GM10266 (cell line): ENCODE data around the gene ABCB11.

Experiments used
- DNase-seq: peaks from one replicate; pipeline ENCODE4 v3.0.0; 2012; ENCODE audit errors: extremely low spot score
- TF ChIP-seq, protein P1 (sequence below): IDR thresholded peaks from 2 replicates; pipeline ENCODE4 v1.5.1; 2012; ENCODE audit warnings: mild to moderate bottlenecking, low read depth; ENCODE audit not compliant: control insufficient read depth, insufficient read depth; ENCODE audit errors: missing control alignments

The ABCB11 gene

DNA sequence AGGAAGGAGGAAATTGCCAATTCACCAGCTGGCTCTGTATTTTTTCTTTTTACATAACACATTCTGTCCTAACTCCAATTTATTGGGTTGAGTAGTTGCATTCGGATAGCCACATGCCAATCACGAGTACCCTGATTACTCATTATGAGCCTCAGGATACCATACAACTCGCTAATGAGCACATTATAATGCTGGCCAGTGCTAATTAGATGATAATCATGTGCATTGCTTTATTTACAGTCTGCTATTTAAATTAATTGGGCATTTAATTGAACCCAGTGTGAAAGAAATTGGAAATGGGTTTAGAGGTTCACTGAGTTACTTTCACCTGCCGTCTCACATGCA lies 114.8 kb downstream of the ABCB11 start:
- TF ChIP-seq, protein P1, sequence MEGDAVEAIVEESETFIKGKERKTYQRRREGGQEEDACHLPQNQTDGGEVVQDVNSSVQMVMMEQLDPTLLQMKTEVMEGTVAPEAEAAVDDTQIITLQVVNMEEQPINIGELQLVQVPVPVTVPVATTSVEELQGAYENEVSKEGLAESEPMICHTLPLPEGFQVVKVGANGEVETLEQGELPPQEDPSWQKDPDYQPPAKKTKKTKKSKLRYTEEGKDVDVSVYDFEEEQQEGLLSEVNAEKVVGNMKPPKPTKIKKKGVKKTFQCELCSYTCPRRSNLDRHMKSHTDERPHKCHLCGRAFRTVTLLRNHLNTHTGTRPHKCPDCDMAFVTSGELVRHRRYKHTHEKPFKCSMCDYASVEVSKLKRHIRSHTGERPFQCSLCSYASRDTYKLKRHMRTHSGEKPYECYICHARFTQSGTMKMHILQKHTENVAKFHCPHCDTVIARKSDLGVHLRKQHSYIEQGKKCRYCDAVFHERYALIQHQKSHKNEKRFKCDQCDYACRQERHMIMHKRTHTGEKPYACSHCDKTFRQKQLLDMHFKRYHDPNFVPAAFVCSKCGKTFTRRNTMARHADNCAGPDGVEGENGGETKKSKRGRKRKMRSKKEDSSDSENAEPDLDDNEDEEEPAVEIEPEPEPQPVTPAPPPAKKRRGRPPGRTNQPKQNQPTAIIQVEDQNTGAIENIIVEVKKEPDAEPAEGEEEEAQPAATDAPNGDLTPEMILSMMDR, result no peak
- no peak for DNase-seq

DNA sequence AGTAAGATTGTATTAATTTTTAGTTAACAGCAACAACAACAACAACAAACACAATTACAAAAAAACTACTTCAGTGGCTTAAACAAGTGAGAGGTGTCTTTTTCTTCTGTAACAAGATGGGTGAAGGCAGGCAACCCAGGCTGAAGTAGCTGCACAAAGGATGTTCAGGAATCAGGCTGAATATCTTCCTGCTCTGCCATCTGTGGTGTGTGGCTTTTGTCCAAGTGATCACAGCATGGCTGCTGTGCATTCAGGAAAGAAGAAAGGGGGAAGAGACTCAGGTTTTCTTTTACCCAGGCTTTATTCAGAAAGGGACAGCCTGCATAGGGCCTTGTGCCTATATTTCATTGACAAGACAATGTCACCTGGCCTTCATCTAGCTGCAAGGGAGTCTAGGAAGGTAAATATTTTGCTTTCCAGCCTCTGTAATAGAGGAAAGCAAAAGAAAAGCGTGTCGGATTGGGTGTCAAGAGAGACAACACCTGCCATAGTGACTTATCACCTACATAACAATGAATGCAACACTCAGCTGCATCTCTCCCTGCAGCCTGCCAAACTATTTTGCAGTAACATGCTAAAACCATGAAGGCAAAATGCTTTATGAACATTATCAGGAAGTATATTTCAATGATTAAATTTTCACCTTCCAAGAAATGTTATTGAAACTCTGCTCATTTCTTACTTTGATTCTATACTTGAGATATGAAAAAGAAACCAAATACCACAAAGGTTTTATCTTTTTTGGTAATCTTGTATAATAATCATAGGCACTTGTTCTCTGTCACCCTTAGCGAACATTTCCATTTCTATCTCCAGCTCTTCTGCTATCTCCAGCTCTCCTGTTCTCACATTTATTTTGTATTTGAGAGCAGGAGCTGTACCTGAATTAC lies 115.4 kb downstream of the ABCB11 start:
- no peak for DNase-seq
- TF ChIP-seq, protein P1, result no peak

DNA sequence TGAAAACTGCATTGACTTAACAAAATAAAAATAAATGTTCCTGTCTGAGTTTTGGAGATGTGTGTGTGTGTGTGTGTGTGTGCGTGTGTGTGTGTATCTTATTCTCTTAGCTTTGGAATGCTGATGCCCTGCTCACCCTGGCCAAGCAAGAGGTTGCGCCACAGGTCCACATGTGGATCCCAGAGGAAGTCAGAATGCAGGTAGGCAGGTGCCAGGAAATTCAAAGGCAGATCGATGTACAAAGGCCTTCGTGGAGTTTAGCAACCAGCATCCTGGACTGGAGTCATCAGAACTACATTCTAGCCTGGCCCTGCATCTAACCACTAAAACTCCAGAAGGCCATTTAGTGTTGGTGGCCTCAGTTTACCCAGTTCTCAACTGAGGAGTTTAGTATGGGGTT lies 117.6 kb downstream of the ABCB11 start:
- DNase-seq, result no peak
- TF ChIP-seq, protein P1, result no peak

DNA sequence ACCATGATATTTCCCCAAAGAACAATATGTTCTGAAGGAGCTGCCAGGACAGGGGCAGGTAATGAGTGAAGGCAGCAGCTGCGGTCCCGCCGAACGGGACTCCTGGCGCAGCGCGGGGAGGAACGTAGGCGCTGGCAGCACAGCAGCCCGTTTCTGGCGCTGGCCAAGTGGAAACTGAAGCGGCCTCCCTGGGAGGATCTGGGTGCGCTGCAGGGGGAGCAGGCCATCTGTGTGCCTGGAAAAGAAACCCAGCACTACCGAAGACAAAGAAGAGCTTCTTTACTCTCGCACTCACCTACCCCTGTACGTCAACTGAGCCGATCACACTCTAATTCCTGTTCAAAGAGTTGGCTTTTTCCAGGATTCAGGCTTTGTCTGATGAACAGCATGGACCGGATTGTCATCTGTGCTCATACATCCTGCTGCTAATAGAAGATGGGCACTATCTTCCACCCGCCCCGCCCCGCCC lies 118.2 kb downstream of the ABCB11 start:
- no peak for DNase-seq
- TF ChIP-seq, protein P1, result no peak

DNA sequence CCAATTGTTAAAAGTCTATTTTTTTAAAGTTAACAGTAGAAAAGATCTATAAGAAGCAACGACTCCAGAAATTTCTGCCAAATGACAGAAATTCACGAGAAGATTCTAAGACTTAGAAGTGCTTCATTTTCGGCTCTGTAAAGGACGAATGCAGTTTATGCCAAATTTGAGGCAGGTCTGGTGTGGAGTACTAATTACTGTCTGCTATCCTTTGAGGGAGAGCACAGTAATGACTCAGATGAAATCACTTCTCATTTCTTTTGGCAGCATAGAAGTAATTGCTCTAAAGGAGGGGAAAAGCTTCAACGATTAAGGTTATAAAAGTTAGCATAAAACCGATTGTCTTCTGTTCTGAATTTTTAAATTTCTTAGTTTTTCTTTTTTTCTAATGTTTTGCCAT lies 118.7 kb downstream of the ABCB11 start:
- TF ChIP-seq, protein P1, result no peak

DNA sequence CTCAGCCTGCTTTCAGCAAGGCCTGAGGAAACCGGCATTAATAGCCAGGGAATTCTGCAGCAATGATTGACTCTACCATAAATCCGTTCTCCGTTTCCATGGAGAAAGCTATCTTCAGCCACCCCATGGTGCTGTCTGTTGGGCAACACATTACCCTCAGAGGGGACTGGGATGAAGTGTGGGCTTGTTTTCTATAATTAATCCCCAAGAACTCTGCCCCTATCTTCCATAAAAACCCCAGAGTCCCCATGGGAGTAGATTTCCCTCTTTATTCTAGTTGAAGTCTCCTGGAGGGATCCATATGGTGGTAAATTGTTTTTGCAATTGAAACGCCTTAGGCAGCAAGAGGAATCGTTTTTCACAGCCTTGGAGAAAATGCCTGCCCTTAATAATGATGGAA lies 120.8 kb downstream of the ABCB11 start:
- DNase-seq, result no peak
- TF ChIP-seq, protein P1, result no peak

More for the DNA sequence above, 118.7 kb downstream of the ABCB11 start:
- no peak for DNase-seq

DNA sequence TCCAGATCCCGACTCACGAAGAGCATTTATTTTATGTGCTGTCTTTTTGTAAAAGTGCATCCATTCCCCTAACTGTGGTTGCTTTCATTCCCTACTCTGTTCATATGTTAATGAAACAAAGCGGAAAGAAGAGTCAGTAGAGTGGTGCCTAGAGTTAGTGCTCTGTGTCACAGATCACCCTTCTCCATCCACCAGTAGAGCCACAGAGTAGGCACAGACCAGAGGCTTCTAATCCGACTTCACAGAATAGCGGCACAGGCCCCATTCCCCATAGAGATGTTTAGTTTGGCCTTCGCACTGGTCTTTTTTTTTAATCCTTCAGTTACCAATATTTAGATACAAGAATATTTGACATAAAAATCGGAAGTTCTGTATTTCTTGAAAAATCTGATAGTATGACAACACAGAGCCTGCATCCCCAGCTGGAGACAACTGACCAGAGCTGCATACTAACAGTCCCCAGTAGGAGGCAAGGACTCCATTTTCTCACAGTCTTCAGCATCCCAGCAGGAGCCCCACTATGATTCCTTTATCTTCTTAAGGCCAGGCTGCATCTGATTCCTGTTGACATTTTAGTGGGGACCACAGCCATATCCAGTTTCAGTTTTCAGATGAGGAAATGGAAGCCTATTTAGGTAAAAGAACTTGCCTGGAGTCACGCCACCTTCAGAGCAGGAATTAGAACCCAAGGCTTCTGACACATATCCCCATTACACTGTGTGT lies 123.0 kb downstream of the ABCB11 start:
- TF ChIP-seq, protein P1, result no peak
- no peak for DNase-seq
